HG03103 (cell line): Measurements from ENCODE around the gene SHTN1.

ENCODE experiments used
- ATAC-seq: cut with Tn5 transposase; IDR thresholded peaks from one replicate; pipeline ENCODE4 v1.9.1; 2021; ENCODE audit warnings: low read depth; ENCODE audit not compliant: unreplicated experiment

SHTN1 gene

DNA sequence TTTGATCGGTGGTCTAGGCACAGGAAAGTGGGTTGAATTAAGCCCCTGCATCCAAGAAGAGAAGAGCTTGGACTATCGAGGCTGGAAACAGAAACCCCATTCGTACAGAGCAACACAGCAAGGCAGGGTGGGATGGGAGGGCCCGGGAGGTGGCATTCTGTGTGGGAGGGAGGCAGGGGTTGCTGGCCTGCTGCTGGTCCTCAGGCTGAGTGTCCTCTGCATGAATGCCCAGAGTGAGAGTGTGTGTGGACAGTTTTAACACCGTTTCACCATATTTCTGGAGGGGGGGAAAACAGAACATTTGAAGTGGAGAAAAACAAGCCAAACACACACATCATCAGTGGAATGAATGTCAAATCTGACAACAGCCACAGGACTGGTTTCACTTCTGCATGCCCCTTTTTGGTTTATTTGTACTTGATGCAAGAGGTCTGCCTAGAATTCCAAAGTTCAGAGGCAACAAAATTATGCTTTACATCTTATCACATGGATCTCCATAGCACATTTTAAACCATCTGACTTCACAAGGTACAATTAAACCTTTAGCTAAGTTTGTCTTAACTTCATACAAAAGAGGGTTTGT, 166.8 kb downstream of the SHTN1 start:
- ATAC-seq, result peak; percentile 93

DNA sequence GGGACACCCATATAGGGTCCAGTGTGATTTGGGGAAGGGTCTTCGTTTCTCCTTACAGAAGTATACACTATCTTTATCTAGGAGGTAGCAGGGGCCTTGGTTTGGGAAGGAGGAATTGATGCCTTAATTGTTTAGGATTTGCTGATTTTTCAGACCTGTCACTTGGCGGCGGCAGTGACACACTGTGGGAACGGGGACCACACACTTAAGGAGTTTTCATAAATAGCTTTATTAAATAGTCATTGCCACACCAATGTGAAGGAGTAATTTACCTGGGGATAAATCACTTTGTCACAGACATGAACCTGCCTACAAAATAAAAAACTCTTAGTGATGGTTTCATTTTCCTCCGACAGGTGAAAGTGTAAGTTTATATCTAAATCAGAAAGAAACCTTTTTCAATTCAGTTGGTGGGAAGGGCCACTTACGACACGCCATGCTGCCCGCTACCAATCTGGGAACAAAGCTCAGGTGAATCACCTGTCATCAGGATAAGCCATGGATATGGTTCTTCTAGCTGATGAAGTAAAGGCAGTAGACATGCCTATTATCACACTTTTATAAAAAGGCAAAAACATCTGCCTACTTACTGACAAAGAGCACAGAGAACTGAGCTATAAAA, 168.0 kb downstream of the SHTN1 start:
- ATAC-seq, result no peak

DNA sequence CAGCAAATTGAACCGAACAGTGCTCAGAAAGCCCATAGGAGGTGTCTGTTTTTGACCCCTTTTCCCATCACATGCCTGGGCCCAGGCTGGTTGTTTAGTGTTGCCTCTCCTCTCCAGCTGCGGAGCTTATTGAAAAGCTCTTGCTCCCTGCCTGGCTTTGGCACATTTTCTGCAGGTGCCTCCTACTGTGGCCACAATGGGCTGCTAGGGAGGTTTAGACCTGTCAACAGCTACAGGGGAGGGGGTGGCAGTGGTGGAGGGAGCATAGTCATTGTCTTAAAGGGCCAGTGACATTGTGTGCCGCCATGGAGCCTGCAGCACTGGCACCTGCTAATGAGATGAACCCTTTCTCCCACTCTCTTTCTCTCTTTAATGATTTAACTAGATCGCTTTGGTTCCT, 168.9 kb downstream of the SHTN1 start:
- ATAC-seq, result no peak

DNA sequence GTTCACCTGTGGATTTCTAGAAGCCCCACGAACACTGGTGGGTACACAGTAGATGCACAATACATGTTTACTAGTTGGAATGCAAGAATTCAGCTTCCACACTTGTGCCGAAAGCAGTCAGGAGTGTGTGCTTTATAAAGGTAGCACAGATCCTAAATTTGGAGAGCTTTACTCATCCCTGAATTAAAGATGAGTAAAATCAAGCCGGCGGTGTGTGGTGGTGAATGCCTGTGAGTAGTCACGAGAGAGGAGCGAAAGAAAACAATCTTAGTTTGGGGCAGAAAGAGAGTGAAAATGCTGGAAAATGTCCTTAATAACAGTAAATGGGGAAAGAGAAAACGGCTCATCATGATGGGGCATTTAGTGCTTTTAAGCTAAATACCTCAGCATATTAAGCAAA, 169.3 kb downstream of the SHTN1 start:
- no peak for ATAC-seq

DNA sequence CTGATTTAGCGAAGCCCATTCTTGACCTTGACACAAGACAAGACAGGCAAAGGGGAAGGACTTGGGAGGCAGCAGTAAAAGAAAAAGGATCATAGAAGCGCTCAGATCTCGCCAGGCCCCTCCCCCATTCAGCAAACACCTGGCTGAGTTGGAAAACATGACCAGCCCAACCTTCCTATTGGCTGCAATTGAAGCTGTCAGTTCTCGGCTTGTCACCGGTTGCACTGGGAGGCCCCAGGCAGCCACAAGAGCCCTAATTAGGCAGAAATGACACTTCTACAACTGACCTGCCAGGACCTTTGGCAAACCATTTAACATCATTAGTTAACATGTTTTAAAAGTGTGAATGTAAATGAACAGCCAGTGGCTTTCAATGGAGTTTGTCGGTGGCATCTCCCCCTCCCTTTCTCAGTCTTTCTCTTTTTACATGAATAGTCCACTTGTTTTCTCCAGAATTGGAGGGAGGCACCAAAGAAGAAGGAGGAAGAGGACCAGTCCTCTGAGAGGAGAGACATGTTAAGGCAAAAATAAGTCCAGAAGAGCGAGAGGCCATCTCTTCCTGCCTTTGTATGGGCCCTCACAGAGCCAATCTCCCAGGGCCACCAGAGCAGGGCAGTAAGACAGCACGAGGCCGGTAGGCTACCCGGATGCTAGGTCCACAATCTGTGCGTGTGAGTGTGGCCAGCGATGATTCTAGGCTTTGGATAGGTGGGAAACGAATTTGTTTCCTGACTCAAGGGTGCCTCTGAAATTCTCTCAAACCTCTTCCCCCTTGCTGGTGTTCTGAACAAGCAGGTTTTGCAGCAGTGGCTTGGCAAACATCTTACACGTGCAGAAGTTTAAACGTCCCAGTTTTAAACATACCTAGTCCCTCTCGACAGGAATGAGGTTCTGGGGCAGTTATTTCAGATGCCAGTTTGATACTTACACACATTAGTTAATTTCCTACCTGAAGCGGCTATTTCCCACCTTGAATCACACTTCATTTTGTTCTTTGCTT, 170.7 kb downstream of the SHTN1 start:
- ATAC-seq, result no peak

DNA sequence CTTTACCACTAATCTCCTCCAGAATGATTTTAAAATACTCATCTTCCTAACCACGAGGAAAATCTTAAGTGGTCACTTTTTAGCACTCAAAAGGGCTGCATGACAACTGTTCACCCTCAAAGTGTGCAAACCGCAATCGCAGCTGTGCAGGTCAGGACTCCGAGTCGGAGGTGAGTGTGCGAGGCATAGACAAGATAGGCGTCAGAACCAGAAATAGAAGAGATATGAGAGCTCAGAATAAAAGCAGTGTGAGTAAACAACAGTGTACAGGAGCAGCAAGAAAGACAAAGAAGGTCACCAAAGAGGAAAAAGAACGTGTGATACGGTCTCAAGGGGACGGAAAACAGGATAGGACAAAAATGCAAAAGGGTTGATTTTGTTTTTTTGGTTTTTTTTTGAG, 173.2 kb downstream of the SHTN1 start:
- no peak for ATAC-seq
